ENCODE measurements around the gene MAP4. TPM values are rescaled to one million over a fixed set of nuclear protein-coding genes. Genes with fewer than 3 reads are reported as not detected.

Gene MAP4
- total RNA-seq, 1 donor from 2014 or later = 191 TPM

DNA sequence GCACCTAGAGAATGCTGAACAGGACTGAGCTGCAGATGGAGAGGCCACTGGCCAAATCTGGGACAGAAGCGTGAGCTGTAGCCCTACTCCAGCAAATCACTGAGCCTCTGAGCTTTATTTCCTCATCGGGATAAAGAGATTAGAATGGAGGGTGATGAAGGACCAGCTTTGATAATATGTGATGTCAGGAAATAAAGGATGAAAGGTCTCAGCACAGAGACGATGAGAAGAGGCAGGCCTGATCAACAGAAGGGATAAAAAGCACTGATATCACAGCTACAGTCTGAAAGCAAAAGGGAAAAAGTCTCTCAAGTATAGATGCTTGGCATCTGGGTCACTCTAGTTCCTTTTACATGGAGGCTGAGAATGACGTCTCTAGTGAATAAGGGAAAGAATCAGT is 143.3 kb downstream of the MAP4 start:
- DNase-seq = no peak
- Histone ChIP-seq H3K36me3 (peaks cover 80% of the 10 kb centered on the region), H3K27me3 (no peaks in the 10 kb centered on the region), H3K4me1 (no peaks in the 10 kb centered on the region), H3K27ac (no peak overlapping the region), H3K9me3 (no peaks in the 10 kb centered on the region), H3K4me3 (no peak overlapping the region)
- no peak for ATAC-seq
- TF ChIP-seq CTCF (IDR thresholded peaks at IDR 0.05) = no peak
- intact Hi-C loops (cut with DNase I) = no loop called here

DNA sequence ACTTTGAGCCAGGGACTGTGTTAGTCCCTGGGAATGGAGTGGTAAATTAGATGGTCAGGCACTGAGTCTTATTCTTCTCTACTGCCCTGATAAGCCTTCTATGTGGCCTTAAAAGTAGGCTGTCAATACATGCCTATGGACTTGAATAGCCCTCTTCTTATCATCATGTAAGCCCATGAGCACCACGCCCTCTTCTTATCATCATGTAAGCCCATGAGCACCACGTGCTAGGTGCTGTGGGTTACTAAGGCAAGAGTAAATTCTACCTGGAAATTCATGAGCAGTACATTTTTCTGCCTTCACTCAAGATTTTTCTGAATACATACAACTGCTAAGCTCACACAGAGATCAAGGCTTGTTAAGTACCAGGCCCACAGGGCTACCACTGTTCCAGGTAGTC is 144.8 kb downstream of the MAP4 start:
- intact Hi-C loops (cut with DNase I) = no loop called here
- DNase-seq (no peak), ATAC-seq (no peak)
- Histone ChIP-seq H3K9me3 (no peaks in the 10 kb centered on the region), H3K36me3 (peaks cover 85% of the 10 kb centered on the region), H3K4me3 (no peak overlapping the region), H3K27me3 (no peaks in the 10 kb centered on the region), H3K27ac (no peak overlapping the region), H3K4me1 (no peaks in the 10 kb centered on the region)
- no peak for TF ChIP-seq CTCF (IDR thresholded peaks at IDR 0.05)

- no peak for TF ChIP-seq CTCF (IDR thresholded peaks at IDR 0.05)
- Histone ChIP-seq H3K36me3 (peaks cover 87% of the 10 kb centered on the region), H3K4me3 (no peak overlapping the region), H3K27me3 (no peaks in the 10 kb centered on the region), H3K9me3 (no peaks in the 10 kb centered on the region), H3K4me1 (no peaks in the 10 kb centered on the region), H3K27ac (no peak overlapping the region)
- ATAC-seq (no peak), DNase-seq (no peak)
- intact Hi-C loops (cut with DNase I) = no loop called here
Observed at GRCh38 chr3:47870702-47871260, 145.4 kb downstream of the MAP4 start.

DNA sequence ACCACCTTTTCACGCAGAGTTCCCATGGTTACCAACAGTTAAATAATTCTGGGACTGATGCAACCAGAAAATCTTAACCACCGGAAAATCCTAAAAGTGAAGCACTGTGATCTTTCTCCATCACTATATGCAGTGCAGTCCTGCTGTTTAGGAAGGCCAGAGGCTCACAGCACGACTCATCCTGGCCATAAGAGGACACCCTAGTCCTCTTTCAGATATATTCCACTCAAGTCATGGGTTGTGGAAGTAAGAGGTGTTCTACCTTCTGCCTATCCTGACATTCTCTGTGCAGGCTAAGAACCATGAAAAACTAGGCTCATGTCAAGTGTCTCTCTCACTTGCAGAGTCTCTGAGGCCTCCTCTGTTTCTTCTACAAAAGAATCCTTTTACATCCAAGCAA is 146.1 kb downstream of the MAP4 start:
- Histone ChIP-seq H3K27ac (no peak overlapping the region), H3K36me3 (peaks cover 87% of the 10 kb centered on the region), H3K4me3 (no peak overlapping the region), H3K4me1 (no peaks in the 10 kb centered on the region), H3K27me3 (no peaks in the 10 kb centered on the region), H3K9me3 (no peaks in the 10 kb centered on the region)
- TF ChIP-seq CTCF (IDR thresholded peaks at IDR 0.05) = no peak
- ATAC-seq (no peak), DNase-seq (no peak)
- intact Hi-C loops (cut with DNase I) = no loop called here

GRCh38 chr3:47868306-47868705 is 147.9 kb downstream of the MAP4 start:
- ATAC-seq (no peak), DNase-seq (no peak)
- H3K27me3 ChIP-seq = no peaks in the 10 kb centered on the region
- H3K9me3 ChIP-seq = no peaks in the 10 kb centered on the region
- intact Hi-C loops (cut with DNase I) = no loop called here
- peaks cover 93% of the 10 kb centered on the region for H3K36me3 ChIP-seq
- no peak overlapping the region for H3K4me3 ChIP-seq
- H3K4me1 ChIP-seq = no peaks in the 10 kb centered on the region
- no peak for TF ChIP-seq CTCF (IDR thresholded peaks at IDR 0.05)
- no peak overlapping the region for H3K27ac ChIP-seq

GRCh38 chr3:47867451-47868044 is 148.7 kb downstream of the MAP4 start:
- Histone ChIP-seq H3K9me3 (no peaks in the 10 kb centered on the region), H3K36me3 (peaks cover 93% of the 10 kb centered on the region), H3K27me3 (no peaks in the 10 kb centered on the region), H3K4me3 (no peak overlapping the region), H3K27ac (no peak overlapping the region), H3K4me1 (no peaks in the 10 kb centered on the region)
- ATAC-seq (no peak), DNase-seq (no peak)
- no peak for TF ChIP-seq CTCF (IDR thresholded peaks at IDR 0.05)
- intact Hi-C loops (cut with DNase I) = no loop called here

Measured in upper lobe of right lung (tissue), 1 donor.